Measurements from ENCODE around the gene CTBP1.

GRCh38 chr4:1237981-1238675 is 10.8 kb downstream of the CTBP1 start:
- TF ChIP-seq POLR2A (IDR thresholded peaks at IDR 0.05; ENCODE audit: low read depth, low read length) (no peak), POLR2AphosphoS5 (IDR thresholded peaks at IDR 0.05; ENCODE audit: low read depth, low read length) (no peak), TAF1 (IDR thresholded peaks at IDR 0.05; ENCODE audit: borderline replicate concordance, low read depth, low read length) (no peak)

Data from GM12892 (cell line).